Measurements from ENCODE around the gene MTHFSD. TPM values are rescaled to one million over a fixed set of nuclear protein-coding genes. Genes with fewer than 3 reads are reported as not detected.

MTHFSD gene
- total RNA-seq, 1 experiment from 2014 or later: 30.7 TPM

- ChIA-PET POLR2A (no interaction called here), CTCF (interaction anchor here (0.7 to 1.5 kb wide), 3 partner anchors 16 to 679 kb away, joined by 3 to 5 read pairs (median 4); no protein-coding TSS in a partner anchor)
- Mint-ChIP-seq H3K27me3 (ENCODE audit: insufficient read depth, unreplicated experiment) (peaks cover 97% of the 10 kb centered on the region), H3K27ac (ENCODE audit: low read depth, unreplicated experiment) (no peak overlapping the region), H3K36me3 (ENCODE audit: insufficient read depth, unreplicated experiment) (no peaks in the 10 kb centered on the region), H3K4me3 (ENCODE audit: unreplicated experiment) (no peak overlapping the region), H3K4me1 (ENCODE audit: insufficient read depth, unreplicated experiment) (no peaks in the 10 kb centered on the region), H3K9me3 (ENCODE audit: unreplicated experiment) (no peaks in the 10 kb centered on the region)
- intact Hi-C loops (cut with micrococcal nuclease): no loop called here
- no TSS peak for BruUV-seq (replicated peaks)
- TF ChIP-seq CTCF (IDR thresholded peaks at IDR 0.05; ENCODE audit: unreplicated experiment): no peak
- DNase-seq (ENCODE audit: unreplicated experiment): no peak
Measured at GRCh38 chr16:86499889-86500707, 54.9 kb downstream of the MTHFSD start.

GRCh38 chr16:86499440-86499786 is 55.6 kb downstream of the MTHFSD start:
- H3K27me3 Mint-ChIP-seq (ENCODE audit: insufficient read depth, unreplicated experiment): peaks cover 97% of the 10 kb centered on the region
- no TSS peak for BruUV-seq (replicated peaks)
- no peaks in the 10 kb centered on the region for H3K4me1 Mint-ChIP-seq (ENCODE audit: insufficient read depth, unreplicated experiment)
- POLR2A ChIA-PET: no interaction called here
- intact Hi-C loops (cut with micrococcal nuclease): no loop called here
- no peaks in the 10 kb centered on the region for H3K9me3 Mint-ChIP-seq (ENCODE audit: unreplicated experiment)
- no peaks in the 10 kb centered on the region for H3K36me3 Mint-ChIP-seq (ENCODE audit: insufficient read depth, unreplicated experiment)
- CTCF ChIA-PET: interaction anchor here (1.0 kb wide), 1 partner anchor 17 kb away, joined by 4 read pairs; no protein-coding TSS in a partner anchor
- no peak for TF ChIP-seq CTCF (IDR thresholded peaks at IDR 0.05; ENCODE audit: unreplicated experiment)
- no peak overlapping the region for H3K27ac Mint-ChIP-seq (ENCODE audit: low read depth, unreplicated experiment)
- DNase-seq (ENCODE audit: unreplicated experiment): no peak
- no peak overlapping the region for H3K4me3 Mint-ChIP-seq (ENCODE audit: unreplicated experiment)

- no peak for TF ChIP-seq CTCF (IDR thresholded peaks at IDR 0.05; ENCODE audit: unreplicated experiment)
- BruUV-seq (replicated peaks): no TSS peak
- Mint-ChIP-seq H3K4me3 (ENCODE audit: unreplicated experiment) (no peak overlapping the region), H3K27ac (ENCODE audit: low read depth, unreplicated experiment) (no peak overlapping the region), H3K36me3 (ENCODE audit: insufficient read depth, unreplicated experiment) (no peaks in the 10 kb centered on the region), H3K27me3 (ENCODE audit: insufficient read depth, unreplicated experiment) (peaks cover 97% of the 10 kb centered on the region), H3K9me3 (ENCODE audit: unreplicated experiment) (no peaks in the 10 kb centered on the region), H3K4me1 (ENCODE audit: insufficient read depth, unreplicated experiment) (no peaks in the 10 kb centered on the region)
- ChIA-PET POLR2A (no interaction called here), CTCF (interaction anchor here (1.0 to 1.2 kb wide), 2 partner anchors 18 kb away, joined by 3 to 4 read pairs; no protein-coding TSS in a partner anchor)
- intact Hi-C loops (cut with micrococcal nuclease): no loop called here
- DNase-seq (ENCODE audit: unreplicated experiment): no peak
Measured at GRCh38 chr16:86498671-86499439, 56.2 kb downstream of the MTHFSD start.

DNA sequence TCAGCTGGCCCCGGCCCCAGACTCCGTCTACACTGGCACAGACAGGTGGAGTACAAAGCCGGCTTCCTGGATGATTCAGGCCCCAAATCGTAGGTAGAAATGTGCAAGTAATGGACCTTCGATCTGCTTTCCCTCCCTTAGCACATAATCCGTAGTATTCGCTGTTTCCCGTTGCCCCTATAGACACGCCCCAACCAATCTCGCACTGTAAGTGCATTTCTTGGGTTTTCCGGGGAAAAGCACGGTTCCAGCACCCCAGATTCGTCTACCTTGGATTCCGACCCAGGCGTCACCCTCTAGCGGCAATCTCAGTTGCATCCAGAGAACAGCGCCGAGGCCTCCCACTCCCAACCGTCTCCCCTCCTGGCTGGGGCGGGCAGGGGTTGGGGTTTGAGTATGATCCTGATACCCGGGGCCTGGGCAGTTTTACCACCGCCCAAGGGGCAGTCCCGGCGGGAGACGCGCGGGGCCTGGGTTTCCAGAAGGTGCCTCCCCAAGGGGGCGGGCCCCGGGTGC is 56.8 kb downstream of the MTHFSD start:
- Mint-ChIP-seq H3K27ac (ENCODE audit: low read depth, unreplicated experiment) (no peak overlapping the region), H3K27me3 (ENCODE audit: insufficient read depth, unreplicated experiment) (peaks cover 97% of the 10 kb centered on the region), H3K9me3 (ENCODE audit: unreplicated experiment) (no peaks in the 10 kb centered on the region), H3K4me1 (ENCODE audit: insufficient read depth, unreplicated experiment) (no peaks in the 10 kb centered on the region), H3K36me3 (ENCODE audit: insufficient read depth, unreplicated experiment) (no peaks in the 10 kb centered on the region), H3K4me3 (ENCODE audit: unreplicated experiment) (no peak overlapping the region)
- DNase-seq (ENCODE audit: unreplicated experiment): no peak
- POLR2A ChIA-PET: no interaction called here
- TF ChIP-seq CTCF (IDR thresholded peaks at IDR 0.05; ENCODE audit: unreplicated experiment): no peak
- CTCF ChIA-PET: interaction anchor here (1.2 kb wide), 1 partner anchor 19 kb away, joined by 3 read pairs; no protein-coding TSS in a partner anchor
- no TSS peak for BruUV-seq (replicated peaks)
- intact Hi-C loops (cut with micrococcal nuclease): no loop called here
